ENCODE data around the gene VAV2.

VAV2 gene

DNA sequence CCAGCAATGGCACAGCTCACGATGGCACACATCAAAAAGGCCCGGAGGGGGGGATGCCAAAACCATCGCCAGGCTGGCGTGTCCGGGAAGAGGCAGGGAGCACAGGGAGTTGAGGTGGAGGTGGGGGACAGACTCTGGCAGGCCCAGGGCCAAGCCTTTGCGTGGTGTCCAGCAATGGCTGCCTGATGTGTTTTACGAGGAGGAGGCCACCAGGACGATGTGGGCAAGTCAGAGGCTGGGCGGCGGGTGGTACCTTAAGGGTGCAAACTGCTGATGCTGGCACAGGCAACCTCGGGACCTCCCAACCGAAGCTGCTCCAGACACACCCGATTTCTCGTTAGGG is 4.7 kb downstream of the VAV2 start:
- no peak overlapping the region for H3K4me3 Mint-ChIP-seq
- peaks cover 16% of the 10 kb centered on the region for H3K27me3 Mint-ChIP-seq
- peaks cover 11% of the 10 kb centered on the region for H3K36me3 Mint-ChIP-seq (ENCODE audit: low read depth)
- intact Hi-C loops (cut with micrococcal nuclease), result no loop called here
- peaks cover 39% of the 10 kb centered on the region for H3K4me1 Mint-ChIP-seq (ENCODE audit: low read depth)
- no peaks in the 10 kb centered on the region for H3K9me3 Mint-ChIP-seq
- H3K27ac Mint-ChIP-seq, result no peak overlapping the region

DNA sequence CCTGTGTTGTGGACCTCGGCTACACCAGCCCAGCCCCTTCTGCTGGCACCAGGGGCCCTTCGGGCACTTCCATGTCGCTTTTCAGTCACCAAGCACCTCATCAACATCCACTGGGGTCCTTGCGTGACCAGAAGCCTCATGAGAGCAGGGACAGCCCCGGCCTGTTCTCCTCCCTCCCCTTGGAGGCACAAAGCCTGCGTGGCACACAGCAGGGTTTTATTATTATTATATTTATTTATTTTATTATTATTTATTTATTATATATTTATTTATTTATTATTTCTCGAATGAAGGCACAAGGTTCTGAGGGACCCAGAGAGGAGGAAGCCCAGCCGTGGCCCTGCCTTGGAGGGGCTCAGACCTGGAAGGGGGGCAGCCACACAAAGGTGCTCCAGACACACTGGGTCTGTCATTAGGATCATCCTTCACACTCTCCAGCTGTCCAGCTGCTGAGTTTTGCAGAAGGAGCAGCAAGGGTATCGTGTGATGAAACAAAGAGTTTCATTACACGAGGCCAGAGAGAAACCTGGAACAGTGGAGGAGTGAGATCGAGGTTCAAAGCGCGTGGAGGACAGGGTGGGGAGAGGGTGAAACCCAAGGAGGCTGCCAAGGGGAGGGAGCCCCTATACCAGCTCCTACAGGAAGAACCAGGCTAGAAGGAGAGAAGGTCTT is 5.2 kb downstream of the VAV2 start:
- Mint-ChIP-seq H3K4me1 (ENCODE audit: low read depth) (peaks cover 39% of the 10 kb centered on the region), H3K4me3 (no peak overlapping the region), H3K27me3 (peaks cover 16% of the 10 kb centered on the region), H3K36me3 (ENCODE audit: low read depth) (peaks cover 11% of the 10 kb centered on the region), H3K27ac (no peak overlapping the region), H3K9me3 (no peaks in the 10 kb centered on the region)
- intact Hi-C loops (cut with micrococcal nuclease), result no loop called here

DNA sequence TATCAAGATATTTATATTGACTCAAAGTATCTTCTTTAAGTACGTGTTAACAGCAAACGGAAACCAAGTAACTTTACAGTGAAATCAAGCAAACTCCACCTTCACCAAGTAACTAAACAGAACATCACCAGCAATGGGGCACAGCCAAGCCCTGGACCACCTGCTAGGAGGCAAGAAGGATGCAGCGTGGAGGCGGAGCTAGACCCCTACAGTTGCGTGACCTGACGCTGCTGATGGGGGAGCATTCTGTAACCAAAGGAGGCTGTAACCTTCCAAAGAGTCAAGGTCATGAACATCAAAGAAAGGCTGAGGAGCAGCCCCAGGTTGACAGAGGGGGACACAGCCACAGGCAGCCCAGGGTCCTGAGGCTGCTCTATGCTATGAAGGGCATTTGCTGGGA is 6.1 kb downstream of the VAV2 start:
- Mint-ChIP-seq H3K9me3 (no peaks in the 10 kb centered on the region), H3K27ac (no peak overlapping the region)

DNA sequence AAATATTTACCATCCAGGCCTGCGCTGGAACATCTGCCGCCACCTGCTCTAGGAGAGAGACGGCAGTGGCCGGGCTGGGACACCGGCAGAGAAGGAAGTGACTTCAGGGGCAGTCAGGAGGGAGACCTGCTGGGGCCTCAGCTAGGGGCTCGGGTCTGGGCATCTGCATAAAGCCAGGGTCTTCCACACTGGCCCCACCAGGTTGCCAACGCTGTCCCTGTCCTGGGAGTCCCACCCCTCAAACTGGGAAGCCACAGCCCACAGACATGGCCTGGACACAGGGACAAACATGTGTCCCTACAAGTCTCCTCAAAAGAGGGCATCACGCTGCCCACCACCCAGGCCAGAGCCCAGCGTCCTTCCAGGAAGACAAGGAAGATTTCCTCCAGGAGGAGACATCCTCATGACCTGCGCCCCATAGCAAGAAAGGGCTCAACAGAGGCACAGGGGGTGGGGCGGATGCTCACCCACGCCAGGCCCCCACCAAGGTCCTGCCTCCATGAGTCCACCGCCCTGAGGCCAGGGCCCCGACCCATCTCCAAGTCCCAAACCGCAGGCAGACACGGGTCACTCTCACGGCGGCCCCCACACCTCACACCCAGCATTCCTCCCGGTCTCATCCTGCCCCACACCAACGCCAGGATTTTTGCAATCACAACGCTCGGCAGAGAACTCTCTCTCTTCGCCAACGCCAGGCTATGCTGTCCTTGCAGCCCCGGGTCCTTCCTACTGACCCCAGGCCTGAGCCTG is 9.0 kb downstream of the VAV2 start:
- Mint-ChIP-seq H3K27me3 (peaks cover 13% of the 10 kb centered on the region), H3K36me3 (ENCODE audit: low read depth) (peaks cover 20% of the 10 kb centered on the region), H3K27ac (no peak overlapping the region), H3K4me1 (ENCODE audit: low read depth) (peaks cover 44% of the 10 kb centered on the region), H3K4me3 (no peak overlapping the region), H3K9me3 (no peaks in the 10 kb centered on the region)
- intact Hi-C loops (cut with micrococcal nuclease), result no loop called here

More for the DNA sequence above, 6.1 kb downstream of the VAV2 start:
- Mint-ChIP-seq H3K4me3 (no peak overlapping the region), H3K27me3 (peaks cover 16% of the 10 kb centered on the region), H3K36me3 (ENCODE audit: low read depth) (peaks cover 14% of the 10 kb centered on the region), H3K4me1 (ENCODE audit: low read depth) (peaks cover 42% of the 10 kb centered on the region)
- intact Hi-C loops (cut with micrococcal nuclease), result no loop called here

DNA sequence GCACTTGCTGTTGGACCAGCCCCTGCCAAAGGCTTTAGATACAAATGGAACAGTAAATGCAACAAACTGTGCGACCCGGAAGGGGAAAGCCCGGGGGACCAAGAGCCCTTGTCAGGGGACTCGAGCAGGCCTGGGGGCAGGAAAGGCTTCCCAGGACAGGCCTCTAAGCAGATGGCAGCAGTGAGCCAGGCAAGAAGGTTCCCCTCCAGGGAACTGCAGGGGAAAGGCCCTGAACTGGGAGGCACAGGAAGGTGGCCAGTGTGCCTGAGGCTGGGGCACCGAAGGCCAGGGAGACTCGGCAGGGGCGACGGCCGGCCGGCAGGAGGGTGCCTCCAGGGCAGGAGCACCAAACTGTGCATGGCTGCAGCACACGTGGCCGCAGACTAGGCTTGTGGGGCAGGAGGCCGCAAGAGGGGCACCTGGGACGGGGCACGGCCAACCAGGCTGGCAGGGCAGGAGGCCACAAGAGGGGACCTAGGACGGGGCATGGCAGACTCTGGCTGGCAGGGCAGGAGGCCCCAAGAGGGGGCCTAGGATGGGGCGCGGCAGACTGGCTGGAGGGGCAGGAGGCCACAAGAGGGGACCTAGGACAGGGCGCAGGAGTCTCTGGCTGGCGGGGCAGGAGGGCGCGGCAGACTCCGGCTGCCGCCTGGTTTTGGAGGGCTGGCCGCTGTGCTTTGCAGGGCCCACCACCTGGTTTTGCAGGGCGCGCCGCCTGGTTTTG is 10.0 kb downstream of the VAV2 start:
- no peak overlapping the region for H3K4me3 Mint-ChIP-seq

DNA sequence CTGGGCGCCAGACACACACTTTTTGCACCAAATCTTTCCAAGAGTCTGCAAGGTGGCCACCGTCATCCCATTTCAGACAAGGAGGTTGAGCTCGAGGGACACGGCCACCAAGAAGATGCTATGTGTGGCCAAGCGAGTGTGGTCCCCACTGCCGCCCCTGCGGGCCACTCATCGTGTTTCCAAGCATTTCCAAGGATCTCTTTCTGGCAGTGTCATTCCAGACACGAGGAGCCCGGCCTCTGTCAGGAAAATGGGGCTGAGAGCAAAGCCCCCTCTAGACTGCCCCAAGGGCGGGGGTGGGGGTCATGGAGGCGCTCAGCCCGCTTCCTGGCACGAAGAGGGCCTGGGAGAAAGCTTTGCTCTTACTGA is 10.6 kb downstream of the VAV2 start:
- Mint-ChIP-seq H3K27ac (no peak overlapping the region), H3K9me3 (no peaks in the 10 kb centered on the region), H3K4me3 (no peak overlapping the region), H3K36me3 (ENCODE audit: low read depth) (peaks cover 24% of the 10 kb centered on the region), H3K4me1 (ENCODE audit: low read depth) (peaks cover 38% of the 10 kb centered on the region), H3K27me3 (peaks cover 13% of the 10 kb centered on the region)
- intact Hi-C loops (cut with micrococcal nuclease), result no loop called here

More for the DNA sequence above, 10.0 kb downstream of the VAV2 start:
- intact Hi-C loops (cut with micrococcal nuclease), result no loop called here
- H3K27me3 Mint-ChIP-seq, result peaks cover 13% of the 10 kb centered on the region
- peaks cover 41% of the 10 kb centered on the region for H3K4me1 Mint-ChIP-seq (ENCODE audit: low read depth)
- no peak overlapping the region for H3K27ac Mint-ChIP-seq
- H3K9me3 Mint-ChIP-seq, result no peaks in the 10 kb centered on the region
- peaks cover 26% of the 10 kb centered on the region for H3K36me3 Mint-ChIP-seq (ENCODE audit: low read depth)

DNA sequence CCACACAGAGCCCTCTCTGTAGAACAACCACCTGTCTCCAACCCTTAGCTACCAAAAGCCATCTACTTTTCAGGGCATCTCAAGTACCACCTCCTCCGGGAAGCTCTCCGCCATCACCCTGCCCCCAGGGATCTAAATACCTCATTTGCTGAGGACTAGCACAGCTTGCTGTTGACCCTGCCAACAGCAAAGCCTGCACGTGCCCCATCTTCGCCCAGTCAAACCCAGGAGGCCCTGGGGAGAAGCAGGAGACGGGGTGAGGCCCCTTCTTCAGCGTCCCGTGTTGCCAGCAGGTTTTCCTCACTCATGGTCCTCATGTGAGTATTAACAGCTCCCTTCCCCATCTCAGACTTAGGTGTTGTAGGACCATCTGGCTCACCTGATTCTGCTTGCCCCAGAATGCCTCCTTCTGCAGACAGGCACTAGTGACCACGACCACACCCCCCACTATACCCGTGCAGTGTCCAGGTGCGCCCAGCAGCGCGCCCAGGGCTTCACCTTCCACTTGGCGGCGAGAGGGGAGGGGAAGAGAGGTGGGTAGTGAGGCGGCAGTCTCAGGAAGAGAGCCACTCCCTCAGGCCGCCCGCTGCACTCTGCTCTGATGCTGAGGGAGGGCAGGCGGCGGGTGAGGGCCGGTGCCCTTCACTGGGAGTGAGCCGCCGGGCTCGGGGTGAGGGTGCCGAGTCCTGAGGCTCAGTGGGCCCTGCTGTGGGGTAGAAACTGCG is 11.1 kb downstream of the VAV2 start:
- peaks cover 13% of the 10 kb centered on the region for H3K27me3 Mint-ChIP-seq
- H3K4me3 Mint-ChIP-seq, result no peak overlapping the region
- H3K36me3 Mint-ChIP-seq (ENCODE audit: low read depth), result peaks cover 24% of the 10 kb centered on the region
- H3K4me1 Mint-ChIP-seq (ENCODE audit: low read depth), result peaks cover 32% of the 10 kb centered on the region
- H3K9me3 Mint-ChIP-seq, result no peaks in the 10 kb centered on the region
- H3K27ac Mint-ChIP-seq, result no peak overlapping the region
- intact Hi-C loops (cut with micrococcal nuclease), result no loop called here

DNA sequence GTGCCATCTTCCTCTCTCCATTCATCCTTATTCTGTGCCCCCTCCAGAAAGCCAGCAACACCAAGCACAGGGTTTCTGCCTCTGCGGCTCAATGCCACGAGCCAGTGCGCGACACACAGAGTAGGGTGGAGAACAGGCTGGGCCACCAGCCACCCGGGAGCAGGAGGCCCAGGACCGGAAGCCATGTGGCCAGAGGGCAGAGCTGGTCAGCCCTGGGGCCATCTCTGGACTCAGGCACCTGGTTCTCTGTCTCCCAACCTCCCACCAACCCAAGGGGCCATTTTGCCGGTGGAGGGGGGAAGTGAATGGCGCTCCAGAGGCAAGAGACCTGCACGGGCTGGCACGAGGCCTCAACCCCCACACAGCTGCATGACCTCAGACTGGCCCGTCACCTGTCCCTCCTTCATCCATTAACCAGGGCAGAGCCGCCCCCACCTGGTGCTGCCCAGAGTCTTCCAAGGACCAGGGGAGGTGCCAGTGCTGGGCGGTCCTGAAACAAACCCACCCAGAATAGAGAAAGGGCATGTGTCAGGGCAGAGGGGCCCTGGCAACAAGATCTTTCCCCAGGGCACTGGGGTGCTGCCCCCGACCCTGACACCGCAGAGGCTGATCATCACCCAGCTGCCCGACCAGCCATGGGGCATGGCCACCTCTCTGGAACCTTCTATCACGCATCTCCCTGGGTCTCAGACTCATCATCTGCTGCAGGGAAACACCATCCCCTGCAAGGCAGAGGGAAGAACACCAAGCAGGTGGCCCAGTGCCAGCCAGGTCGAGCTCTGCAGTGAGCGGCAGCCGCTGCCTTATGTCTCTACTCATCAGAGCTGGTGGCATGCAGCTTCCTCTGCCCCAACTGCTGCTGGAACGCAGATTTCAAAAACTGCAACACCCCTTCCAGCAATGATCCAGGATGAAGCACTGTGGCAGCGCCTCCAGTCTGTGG is 11.9 kb downstream of the VAV2 start:
- Mint-ChIP-seq H3K27ac (peak overlapping the region; percentile 26), H3K4me1 (ENCODE audit: low read depth) (peaks cover 25% of the 10 kb centered on the region), H3K36me3 (ENCODE audit: low read depth) (peaks cover 24% of the 10 kb centered on the region), H3K27me3 (peaks cover 13% of the 10 kb centered on the region), H3K9me3 (no peaks in the 10 kb centered on the region), H3K4me3 (no peak overlapping the region)
- intact Hi-C loops (cut with micrococcal nuclease), result no loop called here

DNA sequence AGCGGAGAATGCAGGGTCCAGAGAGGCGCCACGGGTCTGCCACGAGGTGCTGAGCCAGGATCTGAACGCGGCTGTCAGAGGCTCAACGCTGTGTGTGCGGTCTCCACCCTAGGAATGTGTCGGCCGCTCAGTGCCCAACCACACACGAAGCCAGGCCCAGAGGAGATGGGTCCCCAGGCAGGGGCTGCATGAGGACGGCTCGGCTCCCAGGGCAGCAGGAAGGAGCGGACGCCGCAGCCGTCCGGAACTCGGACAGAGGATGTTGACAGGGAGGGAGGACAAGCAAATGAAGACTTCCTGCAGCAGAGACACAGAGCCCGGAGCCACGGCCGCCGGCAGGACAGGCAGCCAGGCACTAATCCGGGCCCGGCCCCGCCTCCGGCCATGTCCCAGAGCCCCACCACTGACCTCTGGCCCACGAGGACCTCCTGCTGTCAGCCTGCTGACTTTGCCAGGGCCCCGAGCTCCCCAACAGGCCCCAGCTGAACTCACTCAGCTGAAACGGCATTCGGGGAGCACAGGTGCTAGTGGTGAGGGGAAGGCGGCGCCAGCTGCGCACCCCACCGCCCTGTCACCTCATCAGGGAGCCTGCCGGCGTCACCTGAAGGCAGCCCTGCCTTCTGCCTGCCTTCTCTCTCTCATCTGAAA is 12.7 kb downstream of the VAV2 start:
- Mint-ChIP-seq H3K27ac (peak overlapping the region; percentile 26), H3K36me3 (ENCODE audit: low read depth) (peaks cover 24% of the 10 kb centered on the region), H3K4me1 (ENCODE audit: low read depth) (peaks cover 33% of the 10 kb centered on the region), H3K4me3 (no peak overlapping the region), H3K27me3 (peaks cover 13% of the 10 kb centered on the region), H3K9me3 (no peaks in the 10 kb centered on the region)
- intact Hi-C loops (cut with micrococcal nuclease), result no loop called here

DNA sequence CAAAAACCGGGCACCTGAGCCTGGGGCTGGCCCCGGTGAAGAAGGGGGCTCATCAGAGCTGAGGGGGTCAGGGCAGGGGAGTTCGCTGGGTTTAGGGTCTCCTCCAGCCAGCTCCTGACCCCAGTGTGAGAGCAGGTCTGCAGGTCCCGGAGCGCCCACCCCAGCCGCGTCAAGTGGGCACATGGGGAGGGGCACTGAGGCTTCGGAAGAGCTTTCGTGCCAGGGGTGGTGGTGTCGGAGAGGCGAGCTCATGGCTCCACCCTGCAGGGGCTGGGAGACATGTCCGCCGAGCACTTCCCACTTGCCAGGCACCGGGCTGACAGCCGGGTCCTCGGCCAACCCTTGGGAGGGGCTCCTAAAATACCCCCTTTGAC is 13.2 kb downstream of the VAV2 start:
- Mint-ChIP-seq H3K36me3 (ENCODE audit: low read depth) (peaks cover 24% of the 10 kb centered on the region), H3K4me3 (no peak overlapping the region), H3K27me3 (peaks cover 13% of the 10 kb centered on the region), H3K27ac (no peak overlapping the region), H3K9me3 (no peaks in the 10 kb centered on the region), H3K4me1 (ENCODE audit: low read depth) (peaks cover 37% of the 10 kb centered on the region)
- intact Hi-C loops (cut with micrococcal nuclease), result no loop called here

DNA sequence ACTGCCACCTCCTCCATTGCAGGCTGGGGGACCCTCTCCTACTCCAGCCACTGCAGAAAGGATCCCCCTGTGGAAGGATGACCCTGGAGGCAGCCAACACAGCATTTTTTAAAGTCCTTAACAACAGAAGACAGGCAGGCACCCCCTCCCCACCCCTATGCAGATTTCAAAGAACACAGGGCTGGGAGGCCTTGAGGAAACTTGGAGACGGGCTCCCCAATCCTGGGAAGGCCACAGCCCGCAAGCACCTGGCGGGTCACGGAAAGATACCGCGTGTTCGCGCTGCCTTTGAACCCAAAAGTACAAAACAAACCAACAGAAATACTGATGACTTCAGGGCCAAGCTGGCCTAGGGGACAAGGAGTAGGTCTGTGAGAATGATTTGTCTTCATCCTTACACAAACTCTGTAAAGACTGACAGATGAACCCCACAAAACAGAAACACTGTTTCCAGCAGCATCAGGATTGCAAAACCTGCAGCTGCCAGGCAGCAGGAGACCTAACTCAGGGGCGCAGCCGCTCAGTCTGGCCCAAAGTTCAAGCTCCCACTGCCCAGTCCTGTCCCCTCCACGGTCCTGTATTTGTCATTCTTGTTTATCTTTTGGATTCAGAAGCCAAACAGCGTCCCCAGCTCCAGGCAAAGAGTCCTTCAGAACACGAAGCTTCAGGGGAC is 13.8 kb downstream of the VAV2 start:
- H3K4me3 Mint-ChIP-seq, result no peak overlapping the region
- peaks cover 42% of the 10 kb centered on the region for H3K4me1 Mint-ChIP-seq (ENCODE audit: low read depth)
- peaks cover 24% of the 10 kb centered on the region for H3K36me3 Mint-ChIP-seq (ENCODE audit: low read depth)
- H3K27me3 Mint-ChIP-seq, result peaks cover 13% of the 10 kb centered on the region
- intact Hi-C loops (cut with micrococcal nuclease), result no loop called here
- no peaks in the 10 kb centered on the region for H3K9me3 Mint-ChIP-seq
- no peak overlapping the region for H3K27ac Mint-ChIP-seq

DNA sequence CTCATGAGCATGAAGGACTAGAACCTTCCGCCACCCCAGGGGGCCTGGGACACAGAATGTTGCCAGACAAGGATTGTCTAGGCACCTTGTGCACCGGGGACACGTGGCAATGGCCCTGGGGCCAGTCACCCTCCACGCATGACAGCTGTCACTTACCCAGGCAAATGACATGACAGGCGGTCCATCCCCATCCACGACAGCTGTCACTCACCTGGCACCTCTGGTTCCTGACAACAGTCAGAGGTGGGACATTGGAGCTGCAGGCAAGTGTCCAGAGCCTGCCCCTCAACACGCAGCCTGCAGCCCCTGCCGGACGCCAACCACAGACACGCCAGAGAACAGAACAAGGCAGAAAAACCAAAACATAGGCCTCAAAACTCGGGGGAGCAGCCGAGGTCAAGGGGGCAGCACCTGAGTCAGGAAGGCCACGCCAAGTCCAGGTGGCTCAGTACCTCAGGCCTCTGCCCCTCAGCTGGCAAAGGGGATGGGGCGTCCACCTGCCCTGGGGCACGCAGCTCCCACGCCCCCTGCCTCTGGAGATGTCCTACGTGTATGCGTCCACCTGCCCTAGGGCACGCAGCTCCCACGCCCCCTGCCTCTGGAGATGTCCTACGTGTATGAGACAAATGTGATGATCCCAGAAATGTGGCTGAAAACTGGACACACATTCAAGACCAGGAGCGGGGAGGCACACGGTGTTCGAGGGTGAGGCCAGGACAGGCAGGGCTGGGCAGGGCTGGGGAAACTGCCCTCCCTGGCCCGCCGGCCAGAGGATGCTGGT is 14.5 kb downstream of the VAV2 start:
- Mint-ChIP-seq H3K36me3 (ENCODE audit: low read depth) (peaks cover 24% of the 10 kb centered on the region), H3K27me3 (peaks cover 13% of the 10 kb centered on the region), H3K9me3 (no peaks in the 10 kb centered on the region), H3K27ac (no peak overlapping the region), H3K4me3 (no peak overlapping the region), H3K4me1 (ENCODE audit: low read depth) (peaks cover 49% of the 10 kb centered on the region)
- intact Hi-C loops (cut with micrococcal nuclease), result no loop called here

All from dendritic cell treated with granulocyte-macrophage colony-stimulating factor and Interleukin-4, amounts not matched to agents 40 ng/mL and 50 ng/mL, for 4 days (primary cell).